ENCODE measurements around the gene INTS15.

Gene INTS15

DNA sequence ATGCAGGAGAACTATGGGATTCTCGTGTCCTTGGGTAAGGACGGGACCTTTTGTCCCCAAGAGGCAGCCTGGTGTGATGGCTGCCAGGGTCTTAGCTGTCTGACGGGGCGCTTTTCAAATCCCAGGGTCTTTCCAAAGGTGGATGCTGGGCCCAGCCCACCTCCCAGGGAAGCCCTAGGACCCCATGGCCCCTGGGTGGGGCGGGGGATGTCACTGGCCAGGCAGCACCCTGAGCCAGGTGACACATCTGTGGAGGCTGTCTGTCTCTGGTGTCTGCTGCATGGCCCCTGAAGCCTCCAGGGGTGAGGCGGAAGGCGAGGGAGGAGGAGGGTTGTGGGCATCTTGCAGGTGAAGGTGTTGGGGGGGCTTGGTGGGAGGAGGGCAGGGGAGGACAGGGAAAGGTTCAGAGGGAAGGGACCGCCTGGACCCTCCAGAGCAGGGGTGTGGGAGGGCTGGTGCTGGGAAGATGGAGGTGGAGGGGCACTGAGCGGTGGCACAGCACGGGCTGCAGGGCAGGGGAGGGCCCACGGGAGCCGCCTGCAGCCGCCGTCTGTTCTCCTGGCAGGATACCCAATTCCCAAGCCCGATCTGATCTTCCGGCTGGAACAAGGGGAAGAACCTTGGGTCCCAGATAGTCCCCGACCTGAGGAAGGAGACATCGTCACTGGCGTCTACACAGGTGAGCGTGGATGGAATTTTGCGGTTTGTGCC, 54.2 kb downstream of the INTS15 start:
- no peak for DNase-seq

DNA sequence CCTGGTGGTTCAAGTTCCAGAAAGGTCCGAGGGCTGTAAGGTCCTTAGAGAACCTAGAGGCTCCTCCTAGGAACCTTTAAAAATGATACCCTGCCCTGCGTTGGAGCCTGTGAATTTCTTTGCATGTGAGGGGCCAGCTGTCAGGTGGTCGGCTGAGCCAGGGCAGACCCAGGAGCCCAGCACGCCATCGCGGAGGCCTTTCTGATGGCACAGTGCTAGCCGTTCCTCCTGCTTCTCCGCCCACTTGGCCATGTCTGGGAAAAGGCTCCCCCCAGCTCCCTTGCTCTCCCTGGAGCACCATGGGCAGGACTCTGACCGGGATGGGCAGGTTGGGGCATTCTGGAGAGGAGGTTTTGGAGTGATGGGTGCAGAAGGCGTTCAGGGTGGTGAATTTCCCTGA, 54.9 kb downstream of the INTS15 start:
- no peak for DNase-seq

DNA sequence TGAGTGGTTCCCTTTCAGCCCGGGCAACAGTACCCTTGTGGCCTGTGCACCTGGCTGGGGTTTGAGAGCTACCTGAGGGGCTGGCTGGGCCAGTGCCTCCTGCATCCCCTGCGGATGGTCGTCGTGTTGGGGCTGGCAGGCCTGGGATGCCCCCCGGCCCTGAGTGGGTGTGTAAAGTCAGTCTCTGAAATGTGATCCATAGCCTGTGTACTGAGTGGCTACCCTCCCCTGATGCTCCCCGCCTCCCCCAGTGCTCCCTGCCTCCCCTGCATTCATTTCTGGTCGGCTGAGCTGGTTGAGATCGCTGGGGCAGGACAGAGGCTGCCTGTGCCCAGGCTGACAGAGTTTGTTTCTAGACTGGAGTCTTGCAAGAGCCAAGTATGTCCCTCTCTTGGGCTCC, 56.6 kb downstream of the INTS15 start:
- DNase-seq: no peak

DNA sequence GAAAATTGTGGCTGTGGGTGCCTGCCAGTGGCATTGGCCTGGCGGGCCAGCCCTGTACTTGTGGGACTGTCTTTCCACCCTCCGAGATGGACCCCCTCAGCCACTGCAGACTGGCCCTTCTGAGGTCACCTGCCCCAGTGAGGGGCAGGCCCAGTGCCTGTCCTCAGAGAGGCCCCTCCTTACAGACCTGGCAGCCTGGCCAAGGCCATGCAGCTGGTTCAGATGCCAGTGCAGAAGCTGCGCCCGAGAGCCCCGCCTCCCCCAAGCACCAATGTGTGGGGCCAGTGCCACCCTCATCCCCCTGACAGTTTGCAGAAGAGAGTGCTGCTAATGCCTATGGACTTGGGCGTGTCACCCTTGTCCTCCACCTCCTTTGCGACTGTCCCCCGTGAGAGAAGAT, 57.3 kb downstream of the INTS15 start:
- no peak for DNase-seq

DNA sequence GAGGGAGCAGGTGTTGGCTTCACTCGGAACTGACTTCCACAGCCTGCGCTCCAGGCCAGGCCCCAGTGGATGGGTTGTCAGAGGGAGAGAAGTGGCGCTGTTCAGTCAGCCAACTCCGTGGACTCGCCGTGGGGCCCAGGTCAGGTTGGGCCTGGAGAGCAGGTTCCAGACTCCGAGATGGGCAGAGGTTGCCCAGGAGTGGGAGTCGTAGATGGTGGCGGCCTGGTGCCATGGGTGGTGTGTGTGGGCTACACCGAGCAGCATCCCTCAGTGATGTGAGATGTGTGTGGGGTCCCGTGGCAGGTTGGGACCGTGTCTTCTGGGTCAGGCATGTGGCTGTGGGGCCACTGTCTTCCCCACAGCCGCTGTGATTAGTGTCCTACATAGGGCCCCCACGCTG, 57.7 kb downstream of the INTS15 start:
- DNase-seq: no peak

DNA sequence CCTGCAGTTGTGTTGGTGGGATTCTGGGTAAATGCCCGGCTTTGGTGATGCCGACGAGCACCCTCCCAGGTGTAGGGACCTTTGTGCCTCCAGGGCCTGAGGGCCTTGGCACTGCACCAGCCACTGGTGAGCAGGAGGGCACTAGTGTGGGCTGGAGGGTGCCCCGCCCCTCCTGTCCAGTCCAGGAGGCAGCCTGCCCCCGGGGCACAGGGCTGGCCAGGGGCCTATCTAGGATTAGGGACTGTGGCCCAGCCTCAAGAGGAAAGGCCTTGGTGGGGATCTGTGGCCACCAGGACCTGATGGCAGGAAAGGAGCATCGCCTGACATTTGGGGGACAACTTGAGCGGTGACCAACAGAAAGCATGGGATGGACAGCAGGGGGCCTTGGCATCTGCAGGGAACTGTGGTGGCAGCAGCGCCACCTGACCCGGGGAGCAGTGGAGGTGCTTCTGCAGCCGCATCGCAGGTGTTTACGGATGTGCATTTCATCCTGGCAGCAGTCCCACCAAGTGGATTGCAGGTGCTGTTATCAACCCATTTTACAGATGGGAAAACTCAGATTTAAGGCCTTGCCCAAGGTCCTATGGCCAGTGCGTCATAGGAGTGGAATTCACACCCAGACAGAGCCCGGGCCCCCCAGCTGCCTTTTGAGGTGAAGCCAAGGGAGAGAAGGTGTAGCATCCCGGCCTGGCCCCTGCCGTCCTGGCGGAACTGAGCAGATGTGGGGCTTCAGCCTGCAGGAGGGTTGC, 58.4 kb downstream of the INTS15 start:
- no peak for DNase-seq

DNA sequence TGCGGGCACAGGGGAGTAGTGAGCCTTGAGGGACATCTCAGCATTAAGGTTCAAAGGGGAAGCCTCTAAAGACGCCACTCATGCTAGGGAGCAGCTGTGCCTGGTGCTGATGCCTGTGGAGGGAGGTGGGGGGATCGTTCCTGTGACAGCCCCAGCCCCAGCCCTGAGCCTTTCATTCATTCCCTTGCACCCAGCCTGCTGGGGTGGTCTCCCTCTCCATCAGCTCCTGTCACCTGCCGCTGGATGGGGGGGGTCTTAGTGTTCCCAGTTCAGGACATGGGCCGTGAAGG, 58.9 kb downstream of the INTS15 start:
- no peak for DNase-seq

DNA sequence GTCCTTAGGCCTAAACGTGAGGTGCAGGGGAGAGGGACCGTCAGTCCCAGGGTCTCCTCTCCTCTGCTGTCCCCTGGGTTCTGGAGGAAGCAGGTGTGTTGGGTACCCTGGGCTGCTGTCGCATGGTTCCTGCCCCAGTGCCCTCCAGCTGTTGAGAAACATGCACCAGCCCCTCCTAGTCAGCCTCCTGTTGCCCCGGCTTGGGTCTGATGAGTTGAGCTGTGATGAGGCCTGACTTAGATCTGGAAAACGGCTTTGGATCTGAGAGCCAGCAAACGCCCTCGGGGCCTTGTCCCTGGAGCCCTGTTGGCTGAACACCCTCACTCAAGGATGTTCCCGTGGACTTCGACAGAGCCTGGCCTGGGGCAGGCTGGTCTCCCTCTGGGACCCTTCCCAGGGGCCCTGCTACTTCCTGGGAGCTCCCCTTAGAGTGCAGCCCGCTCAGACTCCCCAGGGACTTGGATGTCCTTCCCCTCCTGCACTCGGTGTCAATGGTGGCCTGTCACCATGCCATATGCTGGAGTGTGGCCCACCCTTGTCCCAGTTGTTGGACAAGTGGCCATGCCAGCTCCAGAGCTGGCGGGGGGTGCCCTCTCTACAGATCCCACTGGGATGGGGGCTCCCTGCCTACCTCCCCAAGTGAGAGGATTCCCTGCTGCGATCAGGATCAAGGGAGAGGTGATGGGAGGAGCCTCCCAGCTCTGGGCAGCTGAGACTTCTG, 59.6 kb downstream of the INTS15 start:
- no peak for DNase-seq

DNA sequence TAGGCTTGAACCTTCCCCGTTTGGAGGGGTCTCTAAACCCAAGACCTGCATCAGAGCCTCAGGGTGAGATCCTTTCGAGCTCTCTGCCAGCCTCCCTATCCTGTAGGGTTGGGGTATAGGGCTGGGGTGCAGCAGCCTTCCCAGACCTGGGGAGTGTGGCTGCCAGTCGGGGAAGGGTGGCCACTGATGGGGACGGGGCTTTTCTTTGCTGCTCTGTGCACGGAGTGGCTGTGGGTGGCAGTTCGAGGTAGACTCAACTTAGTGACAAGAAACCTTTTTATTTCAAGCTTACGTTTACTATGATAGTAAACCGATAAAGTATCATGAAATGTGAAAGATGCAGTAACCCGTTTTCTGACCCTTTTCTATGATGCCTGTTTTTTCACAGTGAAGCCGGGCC, 60.3 kb downstream of the INTS15 start:
- no peak for DNase-seq

DNA sequence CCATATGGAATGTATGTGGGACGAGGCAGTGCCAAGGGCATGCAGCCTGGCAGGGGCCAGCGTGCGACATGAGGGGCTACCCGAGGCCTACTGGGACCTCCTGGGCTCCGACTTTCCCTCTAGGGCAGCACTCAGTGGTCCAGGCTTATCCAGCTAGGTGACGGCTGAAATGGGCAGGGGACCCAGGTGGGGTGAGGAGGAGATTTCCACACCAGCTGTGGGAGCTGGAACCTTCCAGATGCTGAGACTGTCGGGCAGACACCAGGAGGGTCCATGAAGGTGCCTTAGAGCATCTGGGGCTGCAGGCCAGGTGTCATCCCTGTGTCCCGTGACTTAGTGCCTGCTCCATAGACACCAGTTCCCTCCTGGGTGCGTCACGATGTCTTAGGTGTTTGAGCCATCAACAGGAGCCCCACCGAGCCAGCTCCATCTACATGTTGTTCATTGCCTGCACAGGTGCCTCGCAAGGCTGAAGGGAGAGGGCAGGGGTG, 60.7 kb downstream of the INTS15 start:
- DNase-seq: no peak

DNA sequence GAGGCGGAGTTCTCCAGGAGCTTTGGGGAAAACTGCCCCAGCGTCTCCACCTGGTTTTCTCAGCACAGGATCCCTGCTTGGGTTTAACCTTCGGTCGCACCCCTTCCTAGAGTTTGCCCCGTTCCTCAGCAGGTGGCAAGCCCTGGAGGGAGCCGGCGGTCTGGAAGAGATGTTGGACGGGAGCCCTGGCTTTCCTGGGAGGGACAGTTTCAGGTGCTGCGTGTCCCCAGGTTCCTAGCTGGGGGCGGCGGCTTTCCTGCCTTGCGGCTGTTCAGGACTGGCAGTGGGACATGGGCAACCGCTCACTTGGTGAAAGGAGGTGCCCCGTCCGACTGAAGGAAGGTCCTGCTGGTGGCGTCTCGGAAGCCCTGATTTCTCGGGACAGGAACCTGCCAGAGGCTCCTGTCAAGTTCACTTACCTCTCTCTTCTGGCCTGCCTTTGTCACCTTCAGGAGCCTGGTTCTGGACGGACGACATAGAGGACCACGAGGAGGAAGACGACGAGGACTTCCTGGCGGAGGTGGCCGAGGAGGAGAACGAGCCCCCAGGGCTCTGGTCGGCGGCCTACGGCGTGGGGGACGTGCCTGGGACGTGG, 62.1 kb downstream of the INTS15 start:
- DNase-seq: no peak

DNA sequence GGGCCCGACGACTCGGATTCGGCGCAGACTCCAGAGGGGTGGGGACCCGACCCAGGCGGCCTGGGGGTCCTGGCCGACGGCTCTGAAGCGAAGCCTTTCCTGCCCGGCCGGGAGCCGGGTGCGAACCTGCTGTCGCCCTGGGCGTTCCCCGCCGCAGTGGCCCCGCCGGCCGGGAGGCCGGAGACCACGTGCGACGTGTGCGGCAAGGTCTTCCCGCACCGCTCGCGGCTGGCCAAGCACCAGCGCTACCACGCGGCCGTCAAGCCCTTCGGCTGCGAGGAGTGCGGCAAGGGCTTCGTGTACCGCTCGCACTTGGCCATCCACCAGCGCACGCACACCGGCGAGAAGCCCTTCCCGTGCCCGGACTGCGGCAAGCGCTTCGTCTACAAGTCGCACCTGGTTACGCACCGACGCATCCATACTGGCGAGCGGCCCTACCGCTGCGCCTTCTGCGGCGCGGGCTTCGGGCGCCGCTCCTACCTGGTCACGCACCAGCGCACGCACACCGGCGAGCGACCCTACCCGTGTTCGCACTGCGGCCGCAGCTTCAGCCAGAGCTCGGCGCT, 62.7 kb downstream of the INTS15 start:
- no peak for DNase-seq

DNA sequence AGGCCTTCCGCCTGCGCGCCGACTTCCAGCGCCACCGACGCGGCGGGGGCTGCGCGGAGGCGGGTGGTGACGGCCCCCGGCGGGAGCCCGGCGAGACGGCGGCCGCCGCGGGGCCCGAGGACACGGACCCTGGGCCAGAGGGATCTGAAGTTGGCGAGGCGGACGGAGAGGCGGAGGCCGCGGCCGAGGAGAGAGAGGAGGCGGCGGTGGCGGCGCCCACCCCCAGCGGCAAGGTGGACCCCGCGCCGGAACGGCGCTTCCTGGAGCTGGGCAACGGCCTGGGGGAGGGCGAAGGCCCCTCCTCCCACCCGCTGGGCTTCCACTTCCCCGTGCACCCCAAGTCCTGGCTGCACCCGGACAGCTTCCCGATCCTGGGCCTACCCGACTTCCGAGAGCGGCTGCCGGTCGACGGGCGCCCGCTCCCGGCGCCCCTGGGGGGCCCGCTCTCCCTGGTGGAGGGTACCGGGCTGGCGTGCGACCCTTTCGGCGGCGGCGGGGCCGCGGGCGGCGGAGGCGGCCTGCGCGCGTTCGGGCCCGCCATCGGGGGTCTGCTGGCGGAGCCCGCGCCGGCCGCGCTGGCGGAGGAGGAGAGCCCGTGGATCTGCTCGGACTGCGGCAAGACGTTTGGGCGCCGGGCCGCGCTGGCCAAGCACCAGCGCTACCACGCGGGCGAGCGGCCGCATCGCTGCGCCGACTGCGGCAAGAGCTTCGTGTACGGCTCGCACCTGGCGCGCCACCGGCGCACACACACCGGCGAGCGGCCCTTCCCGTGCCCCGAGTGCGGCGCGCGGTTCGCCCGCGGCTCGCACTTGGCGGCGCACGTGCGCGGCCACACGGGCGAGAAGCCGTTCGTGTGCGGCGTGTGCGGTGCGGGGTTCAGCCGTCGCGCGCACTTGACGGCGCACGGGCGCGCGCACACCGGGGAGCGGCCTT, 63.5 kb downstream of the INTS15 start:
- no peak for DNase-seq

DNA sequence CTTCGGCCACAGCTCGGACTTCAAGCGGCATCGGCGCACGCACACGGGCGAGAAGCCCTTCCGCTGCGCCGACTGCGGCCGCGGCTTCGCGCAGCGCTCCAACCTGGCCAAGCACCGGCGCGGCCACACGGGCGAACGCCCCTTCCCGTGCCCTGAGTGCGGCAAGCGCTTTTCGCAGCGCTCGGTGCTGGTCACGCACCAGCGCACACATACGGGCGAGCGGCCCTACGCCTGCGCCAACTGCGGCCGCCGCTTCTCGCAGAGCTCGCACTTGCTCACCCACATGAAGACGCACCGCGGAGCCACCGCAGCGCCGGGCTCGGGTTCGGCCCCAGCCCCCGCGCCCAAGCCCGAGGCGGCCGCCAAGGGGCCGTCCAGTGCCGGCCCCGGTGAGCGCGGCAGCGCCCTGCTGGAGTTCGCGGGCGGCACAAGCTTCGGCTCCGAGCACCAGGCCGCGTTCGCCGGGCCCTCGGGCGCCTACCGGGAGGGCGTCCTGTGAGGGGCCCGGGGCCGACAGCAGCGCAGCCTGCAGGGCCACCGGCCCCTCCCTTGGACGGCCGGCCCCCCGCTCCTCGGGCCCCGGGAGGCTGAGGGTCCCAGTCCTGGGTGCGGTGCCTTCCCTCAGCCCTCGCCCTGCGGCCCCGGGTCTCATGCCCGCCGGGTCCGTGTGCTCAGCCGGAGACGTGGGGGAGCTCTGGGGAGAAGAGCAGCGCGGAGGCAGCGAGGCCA, 64.5 kb downstream of the INTS15 start:
- DNase-seq: no peak

DNA sequence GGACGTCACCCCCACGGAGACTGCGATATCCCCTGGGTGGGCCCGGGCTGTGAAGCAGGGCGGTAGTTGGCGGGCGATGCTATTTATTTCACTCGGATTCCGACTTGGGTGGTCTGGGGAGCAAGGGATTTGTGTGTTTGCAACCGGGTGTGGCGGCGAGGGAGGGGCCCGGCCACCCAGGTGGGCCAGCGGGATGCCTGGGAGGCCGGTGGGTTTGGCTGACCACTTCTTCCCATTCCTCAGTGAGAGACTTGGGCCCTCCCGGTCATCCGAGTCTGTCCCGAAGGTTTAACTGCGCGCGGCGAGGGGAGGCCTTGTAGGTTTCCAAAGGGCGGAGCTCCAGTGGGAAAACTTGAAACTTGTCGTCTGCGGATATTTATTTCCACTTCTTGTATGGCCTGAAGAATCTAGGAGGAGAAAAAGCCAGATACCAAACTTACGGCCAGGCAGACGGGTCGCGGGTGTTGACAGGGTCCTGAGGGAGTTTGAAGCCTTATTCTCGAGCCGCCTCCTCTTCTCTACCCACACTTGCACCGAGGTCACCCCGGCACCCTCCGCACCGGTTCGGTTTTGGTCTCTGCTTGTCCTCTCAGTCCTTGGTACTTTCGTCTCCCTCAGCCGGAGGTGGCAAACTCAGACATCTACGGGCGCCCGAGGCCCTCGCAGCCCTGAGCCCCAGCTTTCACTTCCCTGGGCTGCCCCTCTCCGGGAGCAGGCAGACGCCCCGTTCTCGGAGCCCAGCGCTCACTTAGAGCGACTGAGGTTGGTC, 65.2 kb downstream of the INTS15 start:
- DNase-seq: no peak

DNA sequence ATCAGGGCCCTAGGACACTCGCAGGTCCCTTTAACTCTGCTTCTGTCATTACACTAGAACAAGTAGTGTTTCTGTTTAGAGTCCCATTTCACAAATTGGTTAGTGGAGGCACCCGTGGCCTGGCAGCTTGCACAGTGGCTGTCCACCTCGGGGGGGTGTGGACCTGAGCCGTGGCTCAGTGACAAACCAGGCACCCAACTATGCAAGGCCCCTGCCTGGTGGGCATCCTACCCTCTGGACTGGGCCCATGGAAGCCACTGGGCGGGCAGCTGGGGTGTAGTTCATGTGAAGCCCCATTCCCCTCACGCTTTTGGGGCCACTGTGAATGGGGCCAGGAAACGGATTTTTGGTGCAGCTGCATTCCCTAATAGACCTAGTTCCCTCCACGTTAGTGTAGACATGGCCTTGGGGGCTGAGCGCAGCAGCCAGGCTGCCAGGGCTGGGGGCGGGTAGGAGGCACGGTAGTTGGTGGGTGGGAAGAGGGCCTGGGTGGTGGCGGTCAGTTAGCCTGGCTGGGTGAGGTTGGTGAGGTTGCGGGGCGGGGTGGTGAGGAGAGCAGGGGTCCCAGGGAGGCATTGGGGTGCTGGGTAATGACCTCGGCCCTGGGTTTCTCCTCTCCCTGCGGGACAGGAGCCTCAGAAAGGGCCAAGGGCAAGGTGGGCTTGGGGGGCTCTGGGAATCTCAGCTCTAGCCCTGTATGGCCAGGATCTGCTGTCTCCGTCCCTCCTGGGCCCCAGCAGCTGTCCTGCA, 66.0 kb downstream of the INTS15 start:
- DNase-seq: no peak

DNA sequence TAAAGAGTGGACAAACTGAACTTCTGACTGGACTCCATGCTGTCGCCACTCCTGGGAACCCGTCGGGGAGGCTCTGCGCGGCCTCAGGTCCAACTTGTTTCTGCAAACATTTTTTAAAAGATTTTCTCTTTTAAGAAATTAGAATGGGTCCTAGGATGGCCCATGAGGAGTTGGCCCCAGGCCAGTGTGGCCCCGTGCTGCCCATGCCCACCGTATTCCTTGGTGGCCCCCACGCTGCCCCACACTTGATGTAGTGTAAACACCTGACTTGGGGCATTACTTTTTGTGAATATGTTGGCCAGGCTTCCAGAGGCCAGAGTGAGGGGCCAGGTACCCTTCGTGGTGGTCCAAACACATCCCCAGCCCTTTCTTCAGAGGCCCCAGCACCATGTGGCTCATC, 66.6 kb downstream of the INTS15 start:
- DNase-seq: no peak

Measured in NK-92 treated with Interleukin-12 subunit alpha and Interleukin-12 subunit beta, amount 100 ng/mL, for 24 hours (cell line).